Panc1 (cell line): ENCODE data around the gene STAB1. TPM values are rescaled to one million over a fixed set of nuclear protein-coding genes. Genes with fewer than 3 reads are reported as not detected.

Source experiments
- ATAC-seq: fragments of 200-7000 bp; cut with Tn5 transposase; 2 replicates; pipeline ENCODE4 v1.9.1; 2020; ENCODE audit warnings: mild to moderate bottlenecking, moderate library complexity
- BruUV-seq: library from RNA; stranded (reverse); fragments of 400-500 nt; replicated peaks from 2 replicates; lab custom pipeline; 2021; lab: Mats Ljungman, UMichigan
- CTCF ChIA-PET: fragments of 300-600 bp; sonication (Branson Sonifier 250); formaldehyde crosslinking; loops from one replicate; lab custom pipeline; 2022; ENCODE audit warnings: antibody characterized with exemption; lab: Charles Lee
- POLR2A ChIA-PET: fragments of 300-600 bp; sonication (Branson Sonifier 250); formaldehyde crosslinking; loops from one replicate; lab custom pipeline; 2022; ENCODE audit warnings: antibody characterized with exemption; lab: Charles Lee
- DNase-seq: peaks from one replicate; pipeline ENCODE4 v3.0.0-alpha.2; 2010; ENCODE audit warnings: low read depth, low spot score
- H3K27ac ChIP-seq: 2 replicates; pipeline ENCODE4 v1.5.1; 2011; ENCODE audit warnings: mild to moderate bottlenecking, low read length, inconsistent platforms
- H3K27me3 ChIP-seq: fragments of 200-500 bp; sonication (Bioruptor generic); 2 replicates; pipeline ENCODE4 v1.6.0; 2014; ENCODE audit warnings: low read length, inconsistent platforms; ENCODE audit not compliant: control insufficient read depth, insufficient read depth
- H3K36me3 ChIP-seq: fragments of 200-500 bp; sonication (Bioruptor generic); 2 replicates; pipeline ENCODE4 v1.5.1; 2014; ENCODE audit warnings: inconsistent platforms, mild to moderate bottlenecking, low read length, moderate library complexity; ENCODE audit not compliant: control insufficient read depth, insufficient read depth
- H3K4me1 ChIP-seq: 2 replicates; pipeline ENCODE4 v1.5.1; 2011; ENCODE audit warnings: inconsistent platforms, mild to moderate bottlenecking, low read length, moderate library complexity; ENCODE audit not compliant: control insufficient read depth, insufficient read depth
- H3K4me3 ChIP-seq, 2 experiments: 2 replicates each; pipeline ENCODE4 v1.5.1; 2011 to 2012; ENCODE audit warnings: low read depth in 2 of 2, low read length in 2 of 2, mild to moderate bottlenecking in 2 of 2, inconsistent platforms in 1 of 2, moderate library complexity in 1 of 2
- H3K9me3 ChIP-seq: fragments of 200-500 bp; sonication (Bioruptor generic); 2 replicates; pipeline ENCODE4 v1.5.1; 2014; ENCODE audit warnings: low read depth, mild to moderate bottlenecking, inconsistent platforms, low read length, moderate library complexity; ENCODE audit not compliant: control insufficient read depth, insufficient read depth
- CTCF ChIP-seq: fragments of 450-650 bp; IDR thresholded peaks from 2 replicates; pipeline ENCODE4 v1.5.1; 2017; ENCODE audit warnings: mild to moderate bottlenecking
- POLR2AphosphoS5 ChIP-seq: IDR thresholded peaks from 2 replicates; pipeline ENCODE4 v1.6.1; 2012; ENCODE audit warnings: mild to moderate bottlenecking, low read depth, low read length, moderate library complexity
- REST ChIP-seq, 2 experiments: IDR thresholded peaks; 2 replicates each; pipeline ENCODE4 v1.6.1; 2011 to 2012; ENCODE audit warnings: low read depth in 2 of 2, control low read depth in 1 of 2, low read length in 1 of 2, mild to moderate bottlenecking in 1 of 2, moderate library complexity in 1 of 2; ENCODE audit not compliant: insufficient read depth in 1 of 2
- SIN3A ChIP-seq: IDR thresholded peaks from 2 replicates; pipeline ENCODE4 v1.6.1; 2012; ENCODE audit warnings: low read depth, mild to moderate bottlenecking, low read length, moderate library complexity, borderline replicate concordance; ENCODE audit not compliant: insufficient read depth
- TCF7L2 ChIP-seq: IDR thresholded peaks from 2 replicates; pipeline ENCODE4 v1.6.1; 2011; ENCODE audit warnings: mild to moderate bottlenecking, low read depth, low read length, inconsistent platforms
- in situ Hi-C: cut with HindIII; loops from 2 replicates; pipeline ENCODE4 v1.10.0; 2016; ENCODE audit warnings: low sequenced_read_pairs, low pct_unique_long_range_greater_than_20kb
- intact Hi-C: fragments of 100-400 bp; cut with micrococcal nuclease; formaldehyde crosslinking; loops from one replicate; pipeline ENCODE4 v1.10.0; 2022; ENCODE audit not compliant: unreplicated experiment
- total RNA-seq: library from RNA; stranded (reverse); gene quantifications from one replicate; pipeline ENCODE4 v1.2.1, GENCODE V29; 2021; ENCODE audit not compliant: unreplicated experiment

STAB1 gene
- total RNA-seq, 1 experiment from 2014 or later: 0.39 TPM

- POLR2A ChIA-PET: no interaction called here
- DNase-seq: no peak
- in situ Hi-C loops: no loop called here
These were observed 45.9 kb downstream of the STAB1 start for GRCh38 chr3:52541050-52541449.

GRCh38 chr3:52544937-52545336 lies 49.8 kb downstream of the STAB1 start:
- BruUV-seq: no TSS peak
- no peak for DNase-seq
- no peak for TF ChIP-seq CTCF
- no peak for TF ChIP-seq POLR2AphosphoS5
- TF ChIP-seq TCF7L2: no peak
- no peak for TF ChIP-seq SIN3A
- no peak for TF ChIP-seq REST (IDR thresholded peaks at IDR 0.05; ENCODE audit: insufficient read depth in 1 of 2, low read depth in 2 of 2, low read length in 1 of 2)
- intact Hi-C loops (no loop called here), in situ Hi-C loops (no loop called here)
- H3K27me3 ChIP-seq: no peaks in the 10 kb centered on the region
- H3K4me1 ChIP-seq: no peaks in the 10 kb centered on the region
- no peaks in the 10 kb centered on the region for H3K9me3 ChIP-seq
- ATAC-seq: no peak
- CTCF ChIA-PET: no interaction called here
- H3K4me3 ChIP-seq: no peak overlapping the region
- POLR2A ChIA-PET: no interaction called here
- peaks cover 8% of the 10 kb centered on the region; the same call in 1 of the 2 replicates for H3K36me3 ChIP-seq
- no peak overlapping the region for H3K27ac ChIP-seq

More at GRCh38 chr3:52541050-52541449, 45.9 kb downstream of the STAB1 start:
- H3K36me3 ChIP-seq: no peaks in the 10 kb centered on the region; the same call in none of the 2 replicates
- peaks cover under 1% of the 10 kb centered on the region; the same call in 1 of the 2 replicates for H3K4me1 ChIP-seq
- CTCF ChIA-PET: no interaction called here
- TF ChIP-seq SIN3A (no peak), TCF7L2 (no peak), CTCF (no peak), POLR2AphosphoS5 (no peak), REST (IDR thresholded peaks at IDR 0.05; ENCODE audit: insufficient read depth in 1 of 2, low read depth in 2 of 2, low read length in 1 of 2) (no peak)
- BruUV-seq: no TSS peak
- no peak overlapping the region for H3K27ac ChIP-seq
- no peak overlapping the region for H3K4me3 ChIP-seq
- no peaks in the 10 kb centered on the region for H3K27me3 ChIP-seq
- intact Hi-C loops: no loop called here
- ATAC-seq: no peak
- H3K9me3 ChIP-seq: no peaks in the 10 kb centered on the region
